HCT116 (cell line): ENCODE data around the gene MARK1. TPM values are rescaled to one million over a fixed set of nuclear protein-coding genes. Genes with fewer than 3 reads are reported as not detected.

Experiments
- ATAC-seq: fragments of 200-7000 bp; cut with Tn5 transposase; 2 replicates; pipeline ENCODE4 v1.9.1; 2020; ENCODE audit warnings: mild to moderate bottlenecking, moderate library complexity
- BruUV-seq: library from RNA; stranded (reverse); fragments of 400-500 nt; replicated peaks from 2 replicates; lab custom pipeline; 2021; lab: Mats Ljungman, UMichigan
- CTCF ChIA-PET: fragments of 300-600 bp; sonication (Branson Sonifier 250); formaldehyde crosslinking; loops from one replicate; lab custom pipeline; 2021; ENCODE audit warnings: antibody characterized with exemption; lab: Charles Lee
- POLR2A ChIA-PET: fragments of 300-600, 350-600 bp; sonication (Branson Sonifier 250); formaldehyde crosslinking; loops from one replicate; lab custom pipeline; 2021; ENCODE audit warnings: antibody characterized with exemption; lab: Charles Lee
- RAD21 ChIA-PET, 2 experiments: fragments of 300-600 bp; sonication (Branson Sonifier 250); formaldehyde crosslinking; loops; one replicate each; lab custom pipeline; 2023; ENCODE audit warnings: low total read pairs in 2 of 2; ENCODE audit not compliant: uncharacterized antibody in 2 of 2, unreplicated experiment in 2 of 2, low non-redundant PET in 1 of 2; lab: Charles Lee
- DNase-seq: peaks from one replicate; pipeline ENCODE4 v3.0.0-alpha.2; 2010; ENCODE audit warnings: low read depth, low spot score
- H2AFZ ChIP-seq: fragments of 200-600 bp; shearing (Covaris generic), sonication (generic); 2 replicates; pipeline ENCODE4 v1.6.1; 2017; ENCODE audit warnings: low read depth, mixed run types, mixed read lengths, antibody characterized with exemption, low read length; ENCODE audit not compliant: poor library complexity, severe bottlenecking
- H3K27ac ChIP-seq: 2 replicates; pipeline ENCODE4 v1.5.1; 2012; ENCODE audit warnings: low read depth, low read length
- H3K27me3 ChIP-seq: fragments of 200-600 bp; sonication (generic); 2 replicates; pipeline ENCODE4 v1.6.1; 2016; ENCODE audit warnings: mixed run types, low read length, mixed read lengths; ENCODE audit not compliant: insufficient read depth
- H3K36me3 ChIP-seq, 2 experiments: fragments of 200-500 bp in 1 of 2; fragments of 200-600 bp in 1 of 2; sonication (Bioruptor generic) in 1 of 2; sonication (generic) in 1 of 2; 2 replicates each; pipeline versions ENCODE4 v1.5.1 to v1.6.1; 2014 to 2016; ENCODE audit warnings: low read length in 2 of 2, inconsistent platforms in 1 of 2, mixed read lengths in 1 of 2, mixed run types in 1 of 2; ENCODE audit not compliant: insufficient read depth in 2 of 2, control insufficient read depth in 1 of 2
- H3K4me1 ChIP-seq, 2 experiments: fragments of 200-600 bp in 1 of 2; sonication (generic) in 1 of 2; 2 replicates each; pipeline versions ENCODE4 v1.5.1 to v1.6.1; 2012 to 2017; ENCODE audit warnings: low read length in 2 of 2, inconsistent platforms in 1 of 2, mild to moderate bottlenecking in 1 of 2, mixed read lengths in 1 of 2, mixed run types in 1 of 2, moderate library complexity in 1 of 2; ENCODE audit not compliant: insufficient read depth in 2 of 2, control insufficient read depth in 1 of 2
- H3K4me2 ChIP-seq: fragments of 200-600 bp; sonication (generic); 2 replicates; pipeline ENCODE4 v1.6.1; 2017; ENCODE audit warnings: mixed run types, low read length, mixed read lengths
- H3K4me3 ChIP-seq, 2 experiments: fragments of 200-600 bp in 1 of 2; sonication (generic) in 1 of 2; replicated peaks in 1 of 2; 2 replicates each; pipeline ENCODE4 v1.5.1; 2011 to 2016; ENCODE audit warnings: low read length in 2 of 2, control low read depth in 1 of 2, low read depth in 1 of 2, mild to moderate bottlenecking in 1 of 2, mixed read lengths in 1 of 2, mixed run types in 1 of 2
- H3K79me2 ChIP-seq: fragments of 200-600 bp; sonication (generic); 2 replicates; pipeline ENCODE4 v1.6.1; 2017; ENCODE audit warnings: mild to moderate bottlenecking, mixed run types, low read length, moderate library complexity, mixed read lengths; ENCODE audit not compliant: insufficient read depth
- H3K9ac ChIP-seq: fragments of 200-600 bp; sonication (generic); 2 replicates; pipeline ENCODE4 v1.6.1; 2016; ENCODE audit warnings: low read length, mixed read lengths
- H3K9me2 ChIP-seq: fragments of 200-600 bp; sonication (generic), shearing (Covaris generic); 2 replicates; pipeline ENCODE4 v1.6.1; 2017; ENCODE audit warnings: mixed run types, mild to moderate bottlenecking, moderate library complexity; ENCODE audit not compliant: insufficient read depth
- H3K9me3 ChIP-seq, 2 experiments: fragments of 200-500 bp in 1 of 2; fragments of 200-600 bp in 1 of 2; sonication (Bioruptor generic) in 1 of 2; sonication (generic) in 1 of 2; 2 replicates each; pipeline ENCODE4 v1.6.1; 2014 to 2017; ENCODE audit warnings: low read length in 2 of 2, mixed read lengths in 2 of 2, inconsistent platforms in 1 of 2, low read depth in 1 of 2, mild to moderate bottlenecking in 1 of 2, mixed run types in 1 of 2, moderate library complexity in 1 of 2; ENCODE audit not compliant: control insufficient read depth in 1 of 2, insufficient read depth in 1 of 2
- H4K20me1 ChIP-seq: fragments of 200-600 bp; sonication (generic), shearing (Covaris generic); 2 replicates; pipeline ENCODE4 v1.6.1; 2017; ENCODE audit warnings: mixed run types, mild to moderate bottlenecking, moderate library complexity; ENCODE audit not compliant: insufficient read depth
- ATF3 ChIP-seq: IDR thresholded peaks from 2 replicates; pipeline ENCODE4 v1.6.1; 2012
- EGR1 ChIP-seq: IDR thresholded peaks from 2 replicates; pipeline ENCODE4 v1.6.1; 2012; ENCODE audit warnings: low read depth
- ELF1 ChIP-seq: IDR thresholded peaks from 2 replicates; pipeline ENCODE4 v1.6.1; 2012; ENCODE audit warnings: low read depth, borderline replicate concordance
- EZH2 ChIP-seq: fragments of 200-600 bp; sonication (generic); IDR thresholded peaks from 2 replicates; pipeline ENCODE4 v1.6.1; 2017; ENCODE audit warnings: antibody characterized with exemption, mixed run types
- EZH2phosphoT487 ChIP-seq: fragments of 200-600 bp; IDR thresholded peaks from 2 replicates; pipeline ENCODE4 v1.6.1; 2018; ENCODE audit warnings: antibody characterized with exemption, borderline replicate concordance
- FOSL1 ChIP-seq: IDR thresholded peaks from 2 replicates; pipeline ENCODE4 v1.6.1; 2012; ENCODE audit warnings: low read depth
- REST ChIP-seq: IDR thresholded peaks from 2 replicates; pipeline ENCODE4 v1.6.1; 2012; ENCODE audit warnings: low read depth
- SP1 ChIP-seq: IDR thresholded peaks from 2 replicates; pipeline ENCODE4 v1.6.1; 2012; ENCODE audit warnings: low read depth
- TCF7L2 ChIP-seq: IDR thresholded peaks from 2 replicates; pipeline ENCODE4 v1.7.0; 2011; ENCODE audit warnings: borderline replicate concordance, inconsistent platforms; ENCODE audit not compliant: insufficient read depth, insufficient read length; ENCODE audit errors: extremely low read depth
- YY1 ChIP-seq: IDR thresholded peaks from 2 replicates; pipeline ENCODE4 v1.6.1; 2011; ENCODE audit warnings: low read length, low read depth, moderate library complexity, mild to moderate bottlenecking; ENCODE audit not compliant: insufficient replicate concordance; ENCODE audit errors: extremely low read depth
- ZBTB33 ChIP-seq: IDR thresholded peaks from 2 replicates; pipeline ENCODE4 v1.6.1; 2011; ENCODE audit warnings: mild to moderate bottlenecking, low read length, moderate library complexity; ENCODE audit not compliant: insufficient replicate concordance; ENCODE audit errors: extremely low read depth
- intact Hi-C: fragments of 100-400 bp; cut with micrococcal nuclease; formaldehyde crosslinking; loops from 2 replicates; pipeline ENCODE4 v1.10.0; 2022
- total RNA-seq: library from RNA; stranded (reverse); gene quantifications from one replicate; pipeline ENCODE4 v1.2.1, GENCODE V29; 2021; ENCODE audit not compliant: unreplicated experiment

MARK1 gene
- total RNA-seq, 1 experiment from 2014 or later, result 3.6 TPM

GRCh38 chr1:220702733-220703270 is 174.9 kb downstream of the MARK1 start:
- intact Hi-C loops, result no loop called here
- H3K9me3 ChIP-seq, result no peaks in the 10 kb centered on the region
- ChIA-PET POLR2A (no interaction called here), CTCF (no interaction called here), RAD21 (no interaction called here)
- H3K4me3 ChIP-seq, result no peak overlapping the region
- no peaks in the 10 kb centered on the region; a peak in 2 of 4 replicates for H3K4me1 ChIP-seq
- BruUV-seq, result no TSS peak
- H2AFZ ChIP-seq, result no peak overlapping the region
- no peak overlapping the region for H3K9ac ChIP-seq
- H3K27ac ChIP-seq, result no peak overlapping the region
- H3K27me3 ChIP-seq, result no peaks in the 10 kb centered on the region
- no peaks in the 10 kb centered on the region for H3K36me3 ChIP-seq
- H3K79me2 ChIP-seq, result no peaks in the 10 kb centered on the region
- no peak overlapping the region for H3K4me2 ChIP-seq
- H4K20me1 ChIP-seq, result no peaks in the 10 kb centered on the region
- TF ChIP-seq YY1 (no peak), ATF3 (no peak), TCF7L2 (no peak), SP1 (no peak), EZH2 (no peak), REST (no peak), FOSL1 (no peak), EZH2phosphoT487 (no peak), EGR1 (no peak), ELF1 (no peak), ZBTB33 (no peak)
- DNase-seq (no peak), ATAC-seq (no peak)
- no peaks in the 10 kb centered on the region for H3K9me2 ChIP-seq
